Kidney tubule cell (primary cell): ENCODE data around the gene ZRANB3.

Experiments used
- DNase-seq: peaks from one replicate; pipeline ENCODE4 v3.0.0-alpha.2; 2018; ENCODE audit warnings: low spot score

ZRANB3 gene

GRCh38 chr2:135174049-135174809 lies 356.8 kb downstream of the ZRANB3 start:
- no peak for DNase-seq

- no peak for DNase-seq
These were observed 360.9 kb downstream of the ZRANB3 start for GRCh38 chr2:135169900-135170753.

DNA sequence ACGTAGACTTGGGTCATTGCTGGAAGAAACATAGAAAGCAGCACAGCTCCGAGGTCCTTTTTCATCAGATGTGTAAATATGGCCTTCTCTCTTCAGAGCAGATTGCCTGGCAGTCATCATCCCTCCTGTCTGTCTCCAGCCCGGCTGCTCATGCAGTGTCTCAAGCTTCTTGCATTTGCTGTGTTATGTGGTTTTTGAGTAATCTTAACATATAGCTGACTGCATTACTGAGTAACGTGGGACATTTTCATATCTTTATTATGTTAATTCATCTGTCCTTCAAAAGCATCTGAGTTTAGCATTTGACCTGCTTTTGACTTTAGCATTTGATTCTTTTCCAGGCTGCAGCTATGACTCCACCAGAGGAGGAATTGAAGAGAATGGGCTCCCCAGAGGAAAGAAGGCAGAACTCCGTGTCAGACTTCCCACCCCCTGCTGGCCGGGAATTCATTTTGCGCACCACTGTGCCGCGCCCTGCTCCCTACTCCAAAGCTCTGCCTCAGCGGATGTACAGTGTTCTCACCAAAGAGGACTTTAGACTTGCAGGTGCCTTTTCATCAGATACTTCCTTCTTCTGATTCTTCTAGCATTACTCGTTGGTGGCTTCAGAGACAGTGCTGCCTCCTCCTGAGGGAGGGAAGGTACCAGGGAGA lies 362.7 kb downstream of the ZRANB3 start:
- DNase-seq, result no peak

- DNase-seq, result no peak
These were observed 363.7 kb downstream of the ZRANB3 start for GRCh38 chr2:135167273-135167672.

DNA sequence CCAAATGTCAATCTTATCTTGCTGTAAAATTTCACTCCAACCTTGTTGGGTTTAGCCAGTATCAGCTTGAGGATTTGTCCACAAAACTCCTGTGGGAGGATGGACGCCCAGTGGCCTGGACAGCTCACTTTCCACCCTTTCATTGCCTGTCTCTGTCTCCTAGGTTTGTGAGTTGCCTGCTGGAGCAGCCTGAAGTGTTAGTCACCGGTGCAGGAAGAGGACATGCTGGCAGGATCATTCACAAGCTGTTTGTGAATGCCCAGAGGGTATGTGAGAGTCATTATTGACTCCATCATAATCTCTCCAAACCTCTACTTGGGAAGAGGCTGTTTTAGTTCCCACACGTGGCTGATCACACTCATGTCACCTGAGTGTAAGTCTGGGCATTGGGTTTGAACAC lies 366.6 kb downstream of the ZRANB3 start:
- DNase-seq, result peak; percentile 84

DNA sequence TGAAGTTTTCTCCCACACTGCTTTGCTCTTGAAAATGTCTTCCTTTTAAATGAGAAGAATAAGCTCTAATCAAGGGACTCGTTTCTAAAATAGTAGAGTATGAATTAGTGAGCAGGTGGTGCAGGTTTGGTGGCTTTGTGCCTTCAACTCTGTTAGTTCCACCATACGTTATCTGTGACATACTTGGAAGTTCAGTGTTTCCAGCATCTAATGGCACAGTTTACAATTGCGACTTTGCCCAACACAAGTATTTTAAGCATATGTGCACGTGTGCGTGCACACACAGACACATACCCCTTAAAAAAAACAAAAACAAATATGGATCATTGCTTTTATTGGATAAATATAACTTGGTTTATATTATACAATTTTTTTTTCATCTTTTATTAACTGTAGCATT lies 367.1 kb downstream of the ZRANB3 start:
- DNase-seq, result no peak

- no peak for DNase-seq
These were observed 367.7 kb downstream of the ZRANB3 start for GRCh38 chr2:135163306-135163705.

DNA sequence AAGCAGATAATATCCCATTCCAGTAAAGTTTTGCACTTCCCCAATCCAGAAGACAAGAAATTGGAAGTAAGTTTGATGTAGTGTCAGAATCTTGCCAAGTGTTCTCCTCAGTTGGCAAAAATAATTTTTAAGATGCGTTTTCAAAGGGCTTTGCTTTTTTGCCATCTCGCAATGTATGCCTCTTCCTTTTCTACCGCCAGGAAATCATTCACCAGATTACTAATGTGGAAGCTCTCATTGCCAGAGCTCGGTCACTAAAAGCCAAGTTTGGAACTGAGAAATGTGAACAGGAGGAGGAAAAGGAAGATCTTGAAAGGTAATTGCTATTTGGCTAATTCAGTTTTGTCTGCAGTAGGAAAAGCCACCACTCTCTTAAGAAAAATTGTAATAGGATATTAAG lies 368.2 kb downstream of the ZRANB3 start:
- DNase-seq, result no peak

- no peak for DNase-seq
These were observed 368.6 kb downstream of the ZRANB3 start for GRCh38 chr2:135162377-135162776.

GRCh38 chr2:135159191-135159590 lies 371.8 kb downstream of the ZRANB3 start:
- no peak for DNase-seq

DNA sequence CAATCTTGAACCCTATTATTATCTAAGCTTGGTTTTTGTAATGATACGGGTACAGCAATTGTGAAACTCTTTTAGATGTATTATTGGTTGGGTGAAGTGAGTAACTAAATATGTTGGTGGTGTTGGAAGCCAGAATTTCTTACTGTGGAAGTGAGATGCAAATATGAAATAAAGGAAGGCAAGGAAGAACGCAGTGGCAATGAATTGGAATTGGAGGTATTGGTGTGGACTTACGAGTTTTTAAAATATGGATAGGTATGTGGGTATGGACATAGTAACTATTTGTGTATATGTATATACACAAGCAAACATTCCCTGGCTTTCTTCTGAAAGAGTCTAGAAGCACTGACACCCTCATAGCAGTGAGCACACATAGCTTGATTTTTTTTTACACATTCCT lies 373.2 kb downstream of the ZRANB3 start:
- no peak for DNase-seq

DNA sequence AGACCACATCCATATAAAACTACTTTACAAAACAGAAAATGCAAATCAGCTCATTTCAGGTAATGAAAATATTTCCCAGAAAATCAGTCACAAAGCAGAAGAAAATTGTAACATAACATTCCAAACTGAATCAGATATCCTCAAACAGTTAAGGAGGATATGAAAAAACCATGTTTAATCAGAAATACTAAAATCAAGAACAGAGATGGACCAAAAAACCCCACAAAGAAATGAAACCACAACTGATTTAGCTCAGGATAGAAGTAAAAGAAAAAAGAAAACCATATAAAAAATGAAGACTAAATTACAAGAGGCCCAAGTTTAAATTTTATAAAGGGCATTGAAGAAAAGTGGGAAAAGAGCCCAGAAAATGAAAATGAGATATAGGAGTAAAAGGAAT lies 376.1 kb downstream of the ZRANB3 start:
- no peak for DNase-seq

- DNase-seq, result no peak
These were observed 378.7 kb downstream of the ZRANB3 start for GRCh38 chr2:135152361-135152760.

GRCh38 chr2:135151615-135152014 lies 379.4 kb downstream of the ZRANB3 start:
- no peak for DNase-seq

GRCh38 chr2:135150725-135151124 lies 380.3 kb downstream of the ZRANB3 start:
- peak; percentile 47 for DNase-seq

- no peak for DNase-seq
These were observed 381.8 kb downstream of the ZRANB3 start for GRCh38 chr2:135149251-135149650.

- DNase-seq, result no peak
These were observed 386.7 kb downstream of the ZRANB3 start for GRCh38 chr2:135144343-135144742.

- DNase-seq, result no peak
These were observed 388.7 kb downstream of the ZRANB3 start for GRCh38 chr2:135142323-135142722.

DNA sequence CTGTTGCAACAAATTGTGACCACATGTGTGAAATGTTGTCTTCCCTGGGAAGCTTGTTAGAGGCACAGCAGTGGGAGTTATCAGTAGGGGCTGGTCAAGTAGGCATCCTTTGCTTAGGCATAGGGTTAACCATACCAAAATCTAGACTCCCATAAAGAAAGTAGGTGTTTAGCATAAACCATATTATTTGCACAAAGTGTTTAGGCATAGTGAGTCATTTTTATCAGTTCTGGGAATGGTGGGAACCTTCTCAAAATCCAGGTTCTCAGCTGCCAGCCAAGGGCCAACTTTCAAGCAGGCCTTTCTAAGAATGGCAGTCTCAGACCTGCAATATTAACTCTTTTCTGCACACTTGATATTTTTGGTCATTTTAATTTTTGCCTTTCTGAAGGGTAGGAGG lies 390.4 kb downstream of the ZRANB3 start:
- DNase-seq, result no peak

GRCh38 chr2:135132314-135132713 lies 398.7 kb downstream of the ZRANB3 start:
- DNase-seq, result peak; percentile 21

DNA sequence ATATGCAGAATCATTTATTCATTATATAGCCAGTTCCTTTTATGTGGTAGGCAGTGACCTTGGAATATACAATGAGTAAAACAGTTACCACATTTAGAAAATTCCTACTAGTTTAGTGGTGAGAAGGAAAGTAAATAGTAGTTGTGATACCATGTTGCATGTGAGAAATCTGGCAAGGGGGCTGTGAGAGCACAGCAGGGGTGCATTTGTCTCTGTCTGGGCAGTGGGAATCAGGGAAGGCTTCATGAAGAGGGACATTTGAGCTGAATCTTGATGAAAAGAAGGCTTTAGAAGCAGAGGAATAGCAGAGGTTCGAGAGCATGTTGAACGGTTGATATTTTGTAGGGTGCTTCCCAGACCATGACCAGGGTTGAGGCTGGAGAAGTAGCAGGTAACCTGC lies 400.3 kb downstream of the ZRANB3 start:
- no peak for DNase-seq

DNA sequence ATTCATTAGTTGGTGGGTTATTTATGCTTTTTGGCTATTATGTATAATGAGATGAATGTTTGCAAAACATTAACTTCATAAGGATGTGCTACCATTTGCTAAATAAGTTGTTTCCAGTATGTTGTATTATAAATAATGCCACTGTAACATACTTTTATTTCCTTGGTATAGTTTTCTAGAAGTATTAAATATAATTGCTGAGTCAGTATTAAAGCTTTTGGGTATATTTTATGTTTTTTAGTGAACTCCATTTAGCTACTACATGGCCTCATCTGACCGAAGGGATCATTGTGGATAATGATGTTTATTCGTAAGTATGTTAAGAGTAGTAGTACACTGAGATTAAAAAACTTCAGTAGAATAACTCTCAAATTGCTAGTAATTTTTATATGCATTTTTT lies 405.1 kb downstream of the ZRANB3 start:
- DNase-seq, result no peak
